Measurements from ENCODE around the gene CFAP69. TPM values are rescaled to one million over a fixed set of nuclear protein-coding genes. Genes with fewer than 3 reads are reported as not detected.
"Not testable (repeated sequence)": the region's sequence is repeated elsewhere in the genome, so short reads cannot be mapped to it uniquely, and the experiment has no call there.

Gene CFAP69
- total and polyA plus RNA-seq, 8 donors: 4.5 to 14.0 (median 11.3) TPM

- DNase-seq (no peak), ATAC-seq (no peak)
- peaks cover 14 to 38% of the 10 kb centered on the region in 2 donors for H3K27me3 ChIP-seq
- intact Hi-C loops (cut with DNase I): no loop called here
- H3K4me1 ChIP-seq: no peaks in the 10 kb centered on the region
- TF ChIP-seq CTCF (IDR thresholded peaks at IDR 0.05): no peak
- no peaks in the 10 kb centered on the region for H3K36me3 ChIP-seq
- H3K9me3 ChIP-seq: no peaks in the 10 kb centered on the region
- no peak overlapping the region for H3K27ac ChIP-seq
- H3K4me3 ChIP-seq: no peak overlapping the region
These were observed 81.5 kb downstream of the CFAP69 start for GRCh38 chr7:90326500-90326899.

GRCh38 chr7:90334193-90334843 is 89.3 kb downstream of the CFAP69 start:
- peak in 1 of 4 donors; percentile 77 for DNase-seq
- intact Hi-C loops (cut with DNase I): no loop called here
- Histone ChIP-seq H3K4me3 (no peak overlapping the region), H3K9me3 (no peaks in the 10 kb centered on the region), H3K27me3 (no peaks in the 10 kb centered on the region), H3K27ac (no peak overlapping the region), H3K36me3 (no peaks in the 10 kb centered on the region), H3K4me1 (no peaks in the 10 kb centered on the region)
- no peak for TF ChIP-seq CTCF (IDR thresholded peaks at IDR 0.05)
- no peak for ATAC-seq

- ATAC-seq, DNase-seq: not testable (repeated sequence)
These were observed 90.0 kb downstream of the CFAP69 start for GRCh38 chr7:90334926-90335325.

GRCh38 chr7:90337106-90337505 is 92.1 kb downstream of the CFAP69 start:
- no peak for DNase-seq
- TF ChIP-seq CTCF (IDR thresholded peaks at IDR 0.05): no peak

More at GRCh38 chr7:90334926-90335325, 90.0 kb downstream of the CFAP69 start:
- H3K4me1 ChIP-seq; H3K36me3 ChIP-seq; H3K27me3 ChIP-seq; H3K27ac ChIP-seq; H3K9me3 ChIP-seq; H3K4me3 ChIP-seq; intact Hi-C loops (cut with DNase I): not testable (repeated sequence)

GRCh38 chr7:90345016-90345415 is 100.0 kb downstream of the CFAP69 start:
- no peak for TF ChIP-seq CTCF (IDR thresholded peaks at IDR 0.05)
- intact Hi-C loops (cut with DNase I): no loop called here

More at GRCh38 chr7:90337106-90337505, 92.1 kb downstream of the CFAP69 start:
- intact Hi-C loops (cut with DNase I): no loop called here
- H3K27ac ChIP-seq: no peak overlapping the region
- H3K4me3 ChIP-seq: no peak overlapping the region
- H3K4me1 ChIP-seq: no peaks in the 10 kb centered on the region
- H3K27me3 ChIP-seq: no peaks in the 10 kb centered on the region
- H3K9me3 ChIP-seq: no peaks in the 10 kb centered on the region
- ATAC-seq: no peak
- no peaks in the 10 kb centered on the region for H3K36me3 ChIP-seq

More at GRCh38 chr7:90345016-90345415, 100.0 kb downstream of the CFAP69 start:
- ATAC-seq (no peak), DNase-seq (no peak)
- Histone ChIP-seq H3K4me3 (no peak overlapping the region), H3K36me3 (no peaks in the 10 kb centered on the region), H3K27ac (no peak overlapping the region), H3K27me3 (no peaks in the 10 kb centered on the region), H3K4me1 (peaks cover 0 to 17% of the 10 kb centered on the region in 2 donors), H3K9me3 (no peaks in the 10 kb centered on the region)
